RKO (cell line): ENCODE results near the gene PPP1CA.

Experiments used
- DNase-seq: peaks from one replicate; pipeline ENCODE4 v3.0.0-alpha.2; 2016; ENCODE audit warnings: low spot score

Gene PPP1CA

GRCh38 chr11:67351275-67352005 is 50.2 kb downstream of the PPP1CA start:
- peak; percentile 88 for DNase-seq

GRCh38 chr11:67349928-67350465 is 51.7 kb downstream of the PPP1CA start:
- no peak for DNase-seq

DNA sequence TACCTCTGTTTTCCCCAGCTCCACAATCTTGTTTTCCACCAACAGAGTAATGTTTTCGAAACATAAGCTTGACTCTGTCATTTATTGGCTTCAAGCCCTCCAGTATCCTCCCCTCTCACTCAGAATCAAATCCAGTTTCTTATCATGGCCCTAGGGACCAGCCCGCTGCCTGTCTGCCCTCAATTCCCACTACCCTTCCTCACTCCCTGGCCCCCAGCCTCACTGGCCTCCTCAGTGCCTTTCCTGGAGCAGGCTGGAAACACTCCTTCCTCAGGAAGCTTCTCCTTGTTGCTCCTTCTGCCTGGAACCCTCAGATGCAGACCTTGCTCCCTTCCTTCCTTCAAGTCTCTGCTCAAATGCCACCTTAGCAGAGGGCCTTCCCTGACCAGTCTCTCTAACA is 52.2 kb downstream of the PPP1CA start:
- DNase-seq, result no peak

GRCh38 chr11:67349036-67349435 is 52.6 kb downstream of the PPP1CA start:
- DNase-seq, result no peak
